Activated CD8-positive, alpha-beta memory T cell treated with anti-CD3 and anti-CD28 coated beads, Interleukin-2, amount 50 U/mL, for 4 hours (primary cell): ENCODE data around the gene IP6K1.
"Not testable (repeated sequence)": the region's sequence is repeated elsewhere in the genome, so short reads cannot be mapped to it uniquely, and the experiment has no call there.

Experiments used
- DNase-seq: peaks from one replicate; pipeline ENCODE4 v3.0.0-alpha.2; 2020

Gene IP6K1

GRCh38 chr3:49793486-49794085, 7.2 kb upstream of the IP6K1 start:
- no peak for DNase-seq

- DNase-seq, result no peak
Measured at GRCh38 chr3:49792371-49793150, 6.2 kb upstream of the IP6K1 start.

GRCh38 chr3:49791571-49791970, 5.2 kb upstream of the IP6K1 start:
- no peak for DNase-seq

DNA sequence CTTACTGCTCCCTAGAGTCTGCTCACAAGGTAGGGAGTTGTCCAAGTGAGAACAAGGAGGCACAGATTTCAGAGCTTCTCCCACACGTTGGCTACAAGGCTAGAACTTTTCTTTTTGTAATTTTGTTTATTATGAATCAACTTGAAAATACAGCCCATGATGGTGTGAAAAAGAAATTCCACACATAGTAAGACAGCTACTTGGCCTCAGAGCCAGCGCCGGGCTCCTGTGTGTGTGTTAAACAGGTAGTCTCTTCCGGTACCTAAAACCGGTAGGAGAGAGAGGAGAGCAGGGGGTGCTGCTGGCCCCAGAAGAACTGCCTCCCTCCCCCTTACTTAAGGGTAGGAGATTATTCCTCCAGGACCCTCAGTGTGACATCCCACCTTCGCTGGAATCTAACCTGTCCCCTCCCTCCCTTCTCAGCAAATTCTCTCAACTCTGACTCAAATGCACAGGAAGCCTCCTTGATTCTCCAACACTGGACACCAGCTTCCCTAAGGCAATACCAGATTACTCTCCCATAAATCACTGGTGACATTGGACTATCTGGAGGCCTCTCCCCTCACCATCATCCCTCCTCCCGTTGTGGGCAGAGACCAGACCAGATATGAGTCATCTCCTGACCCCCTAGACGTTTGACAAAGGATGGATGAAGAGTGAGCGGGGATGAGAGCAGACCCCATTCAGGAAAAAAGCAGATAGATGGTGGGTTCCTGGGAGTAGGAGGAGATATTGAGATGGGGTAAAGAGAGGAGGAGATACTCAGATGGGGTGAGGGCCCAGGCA, 4.5 kb upstream of the IP6K1 start:
- no peak for DNase-seq

- DNase-seq, result no peak
Measured at GRCh38 chr3:49788056-49788455, 1.7 kb upstream of the IP6K1 start.

- DNase-seq, result no peak
Measured at GRCh38 chr3:49787536-49787935, 1.2 kb upstream of the IP6K1 start.

DNA sequence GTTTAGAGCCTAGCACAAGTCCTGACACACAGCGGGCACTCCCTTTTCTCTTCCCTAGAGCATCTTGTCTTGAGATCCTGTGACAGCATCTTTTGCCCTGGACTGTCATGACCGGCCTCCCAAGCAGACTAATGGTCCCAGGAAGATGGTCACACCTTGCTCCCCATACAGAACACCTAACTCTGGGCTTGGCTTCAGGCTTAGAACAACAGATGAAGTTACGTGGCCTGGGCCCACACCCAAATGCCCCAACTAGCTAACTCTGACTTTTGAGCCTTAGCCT, 781 bp upstream of the IP6K1 start:
- no peak for DNase-seq

- no peak for DNase-seq
Measured at GRCh38 chr3:49785565-49786356, 581 bp downstream of the IP6K1 start.

DNA sequence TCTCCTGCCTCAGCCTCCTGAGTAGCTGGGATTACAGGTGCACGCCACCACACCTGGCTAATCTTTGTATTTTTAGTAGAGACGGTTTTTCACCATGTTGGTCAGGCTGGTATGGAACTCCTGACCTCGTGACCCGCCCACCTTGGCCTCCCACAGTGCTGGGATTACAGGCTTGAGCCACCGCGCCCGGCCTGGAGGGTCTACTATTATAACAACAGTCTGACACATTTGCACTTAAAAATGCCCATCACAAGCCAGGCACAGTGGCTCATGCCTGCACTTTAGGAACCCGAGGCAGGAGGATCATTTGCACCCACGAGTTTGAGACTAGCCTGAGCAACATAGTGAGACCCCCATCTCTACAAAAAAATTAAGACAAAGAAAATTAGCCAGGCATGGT, 4.1 kb downstream of the IP6K1 start:
- DNase-seq, result not testable (repeated sequence)

- DNase-seq, result no peak
Measured at GRCh38 chr3:49781415-49782199, 4.7 kb downstream of the IP6K1 start.

GRCh38 chr3:49780975-49781365, 5.4 kb downstream of the IP6K1 start:
- DNase-seq, result not testable (repeated sequence)

GRCh38 chr3:49780080-49780974, 6.0 kb downstream of the IP6K1 start:
- no peak for DNase-seq

DNA sequence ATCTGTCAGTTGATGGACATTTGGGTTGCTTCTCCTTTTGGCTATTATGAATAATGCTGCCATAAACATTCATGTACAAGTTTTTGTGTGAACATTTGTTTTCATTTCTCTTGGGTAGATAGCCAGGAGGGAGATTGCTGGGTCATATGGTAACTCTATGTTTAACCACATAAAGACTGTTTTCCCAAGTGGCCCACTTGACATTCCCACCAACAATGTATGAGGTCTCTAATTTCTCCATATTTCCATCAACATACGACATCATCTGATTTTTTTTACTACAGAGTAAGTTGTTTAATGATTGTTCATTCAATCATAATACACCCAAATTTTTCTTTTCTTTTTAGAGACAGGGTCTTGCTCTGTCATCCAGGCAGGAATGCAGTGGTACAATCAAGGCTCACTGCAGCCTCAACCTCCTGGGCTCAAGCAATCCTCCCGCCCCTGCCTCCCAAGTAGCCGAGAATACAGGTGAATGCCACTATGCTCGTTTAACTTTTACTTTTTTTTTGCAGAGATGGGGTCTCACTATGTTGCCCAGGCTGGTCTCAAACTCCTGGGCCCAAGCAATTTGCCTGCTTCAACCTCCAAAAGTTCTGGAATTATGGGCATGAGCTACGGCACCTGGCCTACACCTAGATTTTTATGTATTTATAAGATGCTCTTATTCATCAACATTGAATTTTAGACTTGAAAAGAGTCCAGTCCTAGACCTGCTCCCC, 6.8 kb downstream of the IP6K1 start:
- DNase-seq, result no peak

GRCh38 chr3:49776101-49776500, 10.2 kb downstream of the IP6K1 start:
- DNase-seq, result not testable (repeated sequence)

- no peak for DNase-seq
Measured at GRCh38 chr3:49775538-49775937, 10.8 kb downstream of the IP6K1 start.

DNA sequence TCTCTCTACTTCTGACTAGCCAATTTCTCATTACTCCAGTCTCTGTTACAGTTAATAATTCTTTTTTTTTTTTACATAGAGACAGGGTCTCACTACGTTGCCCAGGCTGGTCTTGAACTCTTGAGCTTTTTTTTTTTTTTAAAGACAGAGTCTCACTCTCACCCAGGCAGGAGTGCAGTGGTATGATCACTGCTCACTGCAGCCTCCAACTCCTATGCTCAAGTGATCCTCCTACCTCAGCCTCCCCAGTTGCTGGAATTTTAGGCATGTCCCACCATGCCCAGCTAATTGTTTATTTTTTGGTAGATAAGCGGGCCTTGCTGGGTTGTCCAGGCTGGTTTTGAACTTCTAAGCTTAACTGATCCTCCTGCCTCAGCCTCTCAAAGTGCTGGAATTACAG, 13.6 kb downstream of the IP6K1 start:
- DNase-seq, result no peak

GRCh38 chr3:49771340-49771938, 14.9 kb downstream of the IP6K1 start:
- no peak for DNase-seq

DNA sequence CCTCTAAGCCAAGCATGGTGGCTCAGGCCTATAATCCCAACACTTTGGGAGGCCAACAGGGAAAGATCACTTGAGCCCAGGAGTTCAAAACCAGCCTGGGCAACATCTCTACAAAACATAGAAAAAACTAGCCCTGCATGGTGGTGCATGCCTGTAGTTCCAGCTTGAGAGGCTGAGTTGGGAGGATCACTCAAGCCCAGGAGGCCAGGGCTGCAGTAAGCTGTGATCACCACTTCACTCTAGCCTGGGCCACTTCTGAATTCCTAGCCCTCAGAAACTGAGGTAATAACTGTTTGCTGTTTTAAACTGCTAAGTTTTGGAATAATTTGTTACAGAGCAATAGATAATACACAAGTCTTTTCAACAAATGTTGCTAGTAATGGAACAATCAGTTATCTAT, 16.4 kb downstream of the IP6K1 start:
- DNase-seq, result no peak

- DNase-seq, result no peak
Measured at GRCh38 chr3:49769286-49769915, 16.9 kb downstream of the IP6K1 start.

GRCh38 chr3:49763981-49764380, 22.4 kb downstream of the IP6K1 start:
- DNase-seq, result no peak
